Common myeloid progenitor, CD34-positive (primary cell): ENCODE measurements around the gene MED27.
A peak's percentile ranks its signal among the peaks of the same experiment; 100 is the strongest.

Source experiments
- CTCF ChIA-PET: fragments of 350-600 bp; sonication (Branson Sonifier 250); formaldehyde crosslinking; loops from one replicate; lab custom pipeline; 2021; ENCODE audit warnings: antibody characterized with exemption; lab: Charles Lee
- POLR2A ChIA-PET: fragments of 350-600 bp; sonication (Branson Sonifier 250); formaldehyde crosslinking; loops from one replicate; lab custom pipeline; 2021; ENCODE audit warnings: antibody characterized with exemption; lab: Charles Lee
- DNase-seq, 3 donors: peaks; one replicate each; pipeline versions ENCODE4 v3.0.0 to v3.0.0-alpha.2; 2013
- H3K27ac ChIP-seq, 2 experiments: 1 replicate in 1 of 2; 2 replicates in 1 of 2; pipeline ENCODE4 v1.7.0; 2013; ENCODE audit warnings: inconsistent platforms in 2 of 2, low read length in 2 of 2, mild to moderate bottlenecking in 2 of 2, low read depth in 1 of 2, moderate library complexity in 1 of 2; ENCODE audit not compliant: severe bottlenecking in 2 of 2, insufficient read depth in 1 of 2, poor library complexity in 1 of 2
- H3K27me3 ChIP-seq, 5 experiments: replicated peaks in 2 of 5; 1 replicate in 3 of 5; 2 replicates in 2 of 5; pipeline versions ENCODE4 v1.6.1 to v1.7.0; 2013; ENCODE audit warnings: low read length in 4 of 5, mild to moderate bottlenecking in 2 of 5, moderate library complexity in 2 of 5, inconsistent platforms in 1 of 5; ENCODE audit not compliant: insufficient read depth in 5 of 5, control insufficient read depth in 4 of 5
- H3K36me3 ChIP-seq, 4 experiments: 1 replicate in 2 of 4; 2 replicates in 2 of 4; pipeline versions ENCODE4 v1.6.1 to v1.7.0; 2013; ENCODE audit warnings: low read length in 3 of 4, control low read depth in 1 of 4, mild to moderate bottlenecking in 1 of 4; ENCODE audit not compliant: control insufficient read depth in 4 of 4, insufficient read depth in 4 of 4
- H3K4me1 ChIP-seq, 4 experiments: 1 replicate in 3 of 4; 2 replicates in 1 of 4; pipeline versions ENCODE4 v1.6.1 to v1.7.1; 2013; ENCODE audit warnings: low read length in 3 of 4, mild to moderate bottlenecking in 3 of 4, control low read depth in 1 of 4, inconsistent platforms in 1 of 4, moderate library complexity in 1 of 4; ENCODE audit not compliant: control insufficient read depth in 4 of 4, insufficient read depth in 4 of 4; ENCODE audit errors: control extremely low read depth in 1 of 4
- H3K4me3 ChIP-seq, 7 experiments: 1 replicate in 4 of 7; 2 replicates in 3 of 7; pipeline versions ENCODE4 v1.5.1 to v1.7.0; 2013; ENCODE audit warnings: mild to moderate bottlenecking in 7 of 7, low read length in 6 of 7, moderate library complexity in 6 of 7, inconsistent platforms in 2 of 7, low read depth in 2 of 7, control low read depth in 1 of 7; ENCODE audit not compliant: insufficient read depth in 4 of 7, control insufficient read depth in 1 of 7; ENCODE audit errors: extremely low read depth in 1 of 7
- H3K9me3 ChIP-seq, 5 experiments: 1 replicate in 4 of 5; 2 replicates in 1 of 5; pipeline versions ENCODE4 v1.6.1 to v1.7.1; 2013; ENCODE audit warnings: low read length in 4 of 5, mild to moderate bottlenecking in 2 of 5, inconsistent platforms in 1 of 5, low read depth in 1 of 5, moderate library complexity in 1 of 5; ENCODE audit not compliant: control insufficient read depth in 4 of 5, insufficient read depth in 2 of 5; ENCODE audit errors: control extremely low read depth in 1 of 5
- WGBS: methylation state at CpG from one replicate; pipeline ENCODE4 v1.1.5; 2013; ENCODE audit not compliant: insufficient coverage; 5-methylcytosine and 5-hydroxymethylcytosine counted together

The MED27 gene

DNA sequence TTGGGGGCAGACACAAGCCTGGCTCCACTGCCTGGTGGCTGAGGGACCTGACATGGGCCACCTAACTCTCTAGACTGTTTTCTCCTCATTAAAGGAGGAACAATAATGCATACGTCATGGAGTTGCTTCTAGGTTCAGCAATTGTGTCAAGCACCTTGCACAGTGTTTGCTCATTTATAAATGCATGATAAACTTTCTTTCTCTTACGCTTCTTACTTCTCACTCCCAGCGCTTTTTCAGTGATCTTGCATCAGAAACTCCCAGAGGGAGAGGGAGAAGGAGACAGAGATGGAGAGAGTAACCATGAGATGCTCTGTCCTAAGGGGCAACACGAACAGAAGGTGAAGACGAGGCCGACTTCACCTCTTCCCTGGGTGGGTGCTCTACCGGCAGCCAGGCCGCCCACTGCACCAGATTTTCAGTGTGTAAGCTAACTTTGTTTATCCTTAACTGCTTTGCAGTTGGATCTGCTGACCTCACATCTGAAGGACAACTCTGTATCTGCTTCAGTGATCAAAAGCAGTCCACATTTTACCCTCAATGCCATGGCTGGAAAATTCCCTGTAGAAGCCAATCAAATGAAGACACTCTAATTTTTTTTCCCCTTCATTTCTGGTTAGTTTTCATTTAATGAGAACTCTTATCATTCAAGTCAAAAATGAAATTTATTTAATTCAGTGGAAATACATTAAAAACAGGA, 35.3 kb downstream of the MED27 start:
- H3K4me1 ChIP-seq, result peaks cover 3 to 19% (median 8%) of the 10 kb centered on the region in 4 experiments
- WGBS, result 95% methylated on average over 4 of the region's 8 CpGs
- no peaks in the 10 kb centered on the region for H3K9me3 ChIP-seq
- no peak overlapping the region for H3K27ac ChIP-seq
- H3K27me3 ChIP-seq, result no peaks in the 10 kb centered on the region
- H3K4me3 ChIP-seq, result no peak overlapping the region
- ChIA-PET POLR2A (no interaction called here), CTCF (no interaction called here)
- H3K36me3 ChIP-seq, result peaks cover 0 to 2% (median 0%) of the 10 kb centered on the region in 4 experiments
- DNase-seq, result no peak

- ChIA-PET CTCF (no interaction called here), POLR2A (no interaction called here)
- Histone ChIP-seq H3K27me3 (no peaks in the 10 kb centered on the region), H3K4me3 (no peak overlapping the region), H3K36me3 (peaks cover 0 to 2% (median 0%) of the 10 kb centered on the region in 4 experiments), H3K27ac (no peak overlapping the region), H3K9me3 (no peaks in the 10 kb centered on the region), H3K4me1 (peaks cover 3 to 19% (median 8%) of the 10 kb centered on the region in 4 experiments)
- 80% methylated on average over 1 of the region's 3 CpGs for WGBS
- DNase-seq, result peak in 1 of 3 donors; percentile 7
Measured at GRCh38 chr9:132043708-132044107, 36.0 kb downstream of the MED27 start.

DNA sequence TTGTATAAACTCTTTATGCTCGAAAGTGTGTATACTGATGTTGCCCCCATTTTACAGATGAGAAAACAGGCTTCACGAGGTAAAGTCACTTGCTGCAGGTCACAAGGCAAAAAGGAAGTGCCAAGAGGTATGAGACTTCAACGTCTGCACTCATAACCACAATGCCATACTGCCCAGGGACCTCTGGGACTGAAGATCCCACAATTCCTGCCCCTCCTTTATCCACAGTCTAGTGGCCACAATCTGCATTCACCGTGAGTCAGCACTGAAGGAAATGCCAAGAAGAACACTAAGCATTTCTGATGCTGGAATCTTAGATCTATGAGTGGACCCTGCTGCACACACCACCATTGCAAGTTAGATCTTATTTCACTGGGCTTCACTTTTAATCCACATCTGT, 37.3 kb downstream of the MED27 start:
- DNase-seq, result peak; percentile 4 to 58 (median 40)
- 52% methylated on average over 3 of the region's 4 CpGs for WGBS
- Histone ChIP-seq H3K9me3 (no peaks in the 10 kb centered on the region), H3K27ac (no peak overlapping the region), H3K4me1 (peaks cover 3 to 19% (median 8%) of the 10 kb centered on the region in 4 experiments), H3K4me3 (no peak overlapping the region), H3K27me3 (no peaks in the 10 kb centered on the region), H3K36me3 (peaks cover 0 to 2% (median 0%) of the 10 kb centered on the region in 4 experiments)
- POLR2A ChIA-PET, result no interaction called here
- CTCF ChIA-PET, result no interaction called here

DNA sequence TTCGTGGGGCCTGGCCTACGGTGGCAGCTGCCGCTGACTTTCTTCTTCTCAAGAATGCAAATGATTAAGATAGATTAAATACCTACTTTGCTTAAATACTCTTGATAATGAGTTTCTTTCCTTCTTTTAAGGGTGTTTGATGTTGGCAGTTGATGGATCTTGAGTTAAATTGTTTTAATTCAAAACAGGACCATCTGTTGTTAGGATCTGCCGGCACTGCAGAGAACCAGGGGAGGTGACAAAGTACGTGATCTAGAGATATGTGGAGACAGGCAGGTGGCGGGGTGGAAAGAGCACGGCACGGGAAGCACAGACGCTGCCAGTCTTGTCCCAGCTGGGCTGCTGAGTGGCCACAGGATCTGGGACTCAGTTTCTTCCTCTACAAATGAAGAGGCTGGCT, 37.9 kb downstream of the MED27 start:
- ChIA-PET CTCF (interaction anchor here (0.8 kb wide), 1 partner anchor 127 kb away, joined by 3 read pairs; no protein-coding TSS in a partner anchor), POLR2A (no interaction called here)
- Histone ChIP-seq H3K4me1 (peaks cover 3 to 19% (median 8%) of the 10 kb centered on the region in 4 experiments), H3K27me3 (no peaks in the 10 kb centered on the region), H3K27ac (no peak overlapping the region), H3K4me3 (no peak overlapping the region), H3K36me3 (peaks cover 0 to 2% (median 0%) of the 10 kb centered on the region in 4 experiments), H3K9me3 (no peaks in the 10 kb centered on the region)
- no peak for DNase-seq
- 98% methylated on average over 6 of the region's 9 CpGs for WGBS

DNA sequence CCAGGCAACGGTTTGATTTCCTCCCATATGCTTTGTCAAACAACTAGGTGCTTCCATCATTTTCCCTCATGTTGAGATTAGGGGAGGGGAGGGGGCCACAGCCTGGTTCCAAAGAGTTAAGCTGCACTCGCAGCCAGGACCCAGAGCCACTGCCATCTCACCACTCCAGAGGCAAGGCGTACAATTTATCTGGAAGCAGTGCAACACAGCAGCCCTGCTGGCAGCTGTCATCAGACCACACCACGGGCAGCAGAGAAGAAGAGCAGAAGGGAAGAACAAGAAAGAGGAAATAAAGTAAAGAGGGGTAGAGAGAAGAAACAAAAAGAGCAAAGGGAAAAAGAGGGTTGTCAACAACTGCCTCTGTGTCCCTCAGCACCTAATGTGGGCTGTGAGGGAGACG, 38.9 kb downstream of the MED27 start:
- H3K9me3 ChIP-seq, result no peaks in the 10 kb centered on the region
- CTCF ChIA-PET, result interaction anchor here (0.7 to 0.8 kb wide), 2 partner anchors 39 to 128 kb away, joined by 3 to 4 read pairs; no protein-coding TSS in a partner anchor

GRCh38 chr9:132040246-132040645, 39.4 kb downstream of the MED27 start:
- ChIA-PET CTCF (interaction anchor here (0.7 to 1.2 kb wide), 2 partner anchors 16 to 39 kb away, joined by 3 to 4 read pairs; no protein-coding TSS in a partner anchor), POLR2A (no interaction called here)
- no peaks in the 10 kb centered on the region for H3K27me3 ChIP-seq
- H3K9me3 ChIP-seq, result no peaks in the 10 kb centered on the region
- no peak for DNase-seq
- H3K36me3 ChIP-seq, result peaks cover 0 to 2% (median 0%) of the 10 kb centered on the region in 4 experiments
- H3K4me1 ChIP-seq, result peaks cover 3 to 19% (median 8%) of the 10 kb centered on the region in 4 experiments
- no peak overlapping the region for H3K27ac ChIP-seq
- WGBS, result 89% methylated on average over 4 of the region's 10 CpGs
- no peak overlapping the region for H3K4me3 ChIP-seq

More for the DNA sequence above, 38.9 kb downstream of the MED27 start:
- Histone ChIP-seq H3K36me3 (peaks cover 0 to 2% (median 0%) of the 10 kb centered on the region in 4 experiments), H3K27ac (no peak overlapping the region), H3K4me1 (peaks cover 3 to 19% (median 8%) of the 10 kb centered on the region in 4 experiments), H3K4me3 (no peak overlapping the region), H3K27me3 (no peaks in the 10 kb centered on the region)
- POLR2A ChIA-PET, result no interaction called here
- 83% methylated on average over 3 of the region's 5 CpGs for WGBS
- DNase-seq, result peak in 1 of 3 donors; percentile 4

DNA sequence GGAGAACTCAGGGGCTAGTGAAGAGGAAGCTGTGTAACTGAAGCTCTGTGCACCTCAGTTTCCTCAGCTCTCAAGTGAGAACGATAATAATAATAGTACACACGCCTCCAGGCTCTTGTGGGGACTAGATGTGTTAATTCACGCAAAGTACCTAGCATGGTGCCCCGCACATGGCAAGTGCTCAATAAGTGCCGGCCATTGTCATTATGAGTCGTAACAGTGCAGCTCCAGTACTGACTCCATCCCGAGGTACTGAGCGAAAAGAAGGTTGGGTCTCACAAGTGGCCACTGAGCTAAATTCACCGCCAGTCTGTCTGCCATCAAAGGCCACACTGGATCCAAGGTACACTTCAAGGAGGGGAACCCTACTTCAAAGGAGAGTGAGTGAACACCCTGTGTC, 40.4 kb downstream of the MED27 start:
- ChIA-PET POLR2A (no interaction called here), CTCF (interaction anchor here (1.2 kb wide), 1 partner anchor 15 kb away, joined by 3 read pairs; no protein-coding TSS in a partner anchor)
- 96% methylated on average over 9 of the region's 9 CpGs for WGBS
- Histone ChIP-seq H3K4me3 (no peak overlapping the region), H3K36me3 (peaks cover 0 to 2% (median 0%) of the 10 kb centered on the region in 4 experiments), H3K27me3 (no peaks in the 10 kb centered on the region), H3K9me3 (no peaks in the 10 kb centered on the region), H3K4me1 (peaks cover 3 to 19% (median 8%) of the 10 kb centered on the region in 4 experiments), H3K27ac (no peak overlapping the region)
- DNase-seq, result no peak
